ENCODE measurements around the gene GTF2A1L. TPM values are rescaled to one million over a fixed set of nuclear protein-coding genes. Genes with fewer than 3 reads are reported as not detected.

The GTF2A1L gene
- total RNA-seq, 4 donors from 2014 or later, result 11.8 to 39.5 (median 18.7) TPM

DNA sequence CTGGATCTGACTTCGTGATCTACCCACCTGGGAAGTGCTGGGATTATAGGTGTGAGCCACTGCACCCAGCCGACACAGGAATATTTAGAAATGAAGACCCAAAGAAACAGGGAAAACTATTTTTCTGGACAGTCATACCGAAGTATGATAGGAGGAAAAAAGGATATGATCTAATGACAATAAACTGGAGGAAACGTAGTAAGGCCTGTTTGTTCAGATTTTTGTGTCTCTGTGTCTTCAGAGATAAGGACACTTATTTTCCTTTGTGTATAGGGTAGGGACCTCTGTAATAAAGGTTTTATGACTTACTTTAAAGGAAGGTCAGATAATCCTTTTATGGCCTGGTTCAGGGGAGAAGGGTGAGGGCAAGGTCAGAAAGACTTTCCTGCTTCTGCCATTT, 55.9 kb downstream of the GTF2A1L start:
- Histone ChIP-seq H3K4me3 (no peak overlapping the region), H3K36me3 (no peaks in the 10 kb centered on the region), H3K4me1 (no peaks in the 10 kb centered on the region), H3K9me3 (peaks cover 0 to 7% (median 0%) of the 10 kb centered on the region in 4 donors), H3K27ac (replicated peaks in 1 of 4) (no peak overlapping the region), H3K27me3 (no peaks in the 10 kb centered on the region)
- TF ChIP-seq EP300 (IDR thresholded peaks at IDR 0.05) (no peak), POLR2A (IDR thresholded peaks at IDR 0.05; ENCODE audit: low read depth) (no peak), CTCF (IDR thresholded peaks at IDR 0.05) (no peak), POLR2AphosphoS5 (IDR thresholded peaks at IDR 0.05) (no peak)
- intact Hi-C loops (cut with DNase I), result no loop called here
- DNase-seq (ENCODE audit: extremely low spot score), result no peak
- 94% methylated on average over 4 of the region's 4 CpGs for WGBS

- 97% methylated on average over 2 of the region's 2 CpGs for WGBS
- Histone ChIP-seq H3K36me3 (no peaks in the 10 kb centered on the region), H3K9me3 (peaks cover 0 to 7% (median 0%) of the 10 kb centered on the region in 4 donors), H3K4me3 (no peak overlapping the region), H3K27ac (replicated peaks in 1 of 4) (no peak overlapping the region), H3K27me3 (no peaks in the 10 kb centered on the region), H3K4me1 (no peaks in the 10 kb centered on the region)
- TF ChIP-seq POLR2A (IDR thresholded peaks at IDR 0.05; ENCODE audit: low read depth), result no peak
- no peak for TF ChIP-seq POLR2AphosphoS5 (IDR thresholded peaks at IDR 0.05)
- intact Hi-C loops (cut with DNase I), result no loop called here
- no peak for DNase-seq (ENCODE audit: extremely low spot score)
These were observed 57.3 kb downstream of the GTF2A1L start for GRCh38 chr2:48674933-48675332.

DNA sequence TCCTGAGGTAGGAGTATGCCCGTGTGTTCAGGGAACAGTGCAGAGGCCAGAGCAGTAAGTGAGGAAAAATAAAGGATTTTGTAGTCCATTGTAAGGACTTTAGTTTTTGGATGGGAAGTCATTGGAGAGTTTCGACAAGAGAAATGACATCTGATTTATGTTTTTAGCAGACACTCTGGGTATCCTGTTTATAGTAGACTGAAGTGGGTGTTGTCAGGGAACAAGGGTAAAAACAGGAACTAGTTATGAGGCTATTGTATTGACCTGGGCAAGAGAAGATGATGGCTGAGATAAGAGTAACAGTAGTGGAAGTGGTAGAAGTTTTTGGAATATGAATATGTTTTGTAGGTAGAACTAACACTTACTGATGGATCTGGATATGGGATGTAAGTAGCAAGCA, 59.8 kb downstream of the GTF2A1L start:
- no peak for DNase-seq (ENCODE audit: extremely low spot score)
- Histone ChIP-seq H3K4me3 (no peak overlapping the region), H3K27me3 (no peaks in the 10 kb centered on the region), H3K9me3 (peaks cover 0 to 7% (median 0%) of the 10 kb centered on the region in 4 donors), H3K4me1 (no peaks in the 10 kb centered on the region), H3K27ac (replicated peaks in 1 of 4) (no peak overlapping the region), H3K36me3 (no peaks in the 10 kb centered on the region)
- TF ChIP-seq POLR2A (IDR thresholded peaks at IDR 0.05; ENCODE audit: low read depth) (no peak), POLR2AphosphoS5 (IDR thresholded peaks at IDR 0.05) (no peak), EP300 (IDR thresholded peaks at IDR 0.05) (no peak), CTCF (IDR thresholded peaks at IDR 0.05) (no peak)
- WGBS, result 80% methylated on average over 2 of the region's 2 CpGs
- intact Hi-C loops (cut with DNase I), result no loop called here

GRCh38 chr2:48685126-48685525, 67.5 kb downstream of the GTF2A1L start:
- TF ChIP-seq CTCF (IDR thresholded peaks at IDR 0.05) (no peak), POLR2AphosphoS5 (IDR thresholded peaks at IDR 0.05) (no peak), EP300 (IDR thresholded peaks at IDR 0.05) (no peak), POLR2A (IDR thresholded peaks at IDR 0.05; ENCODE audit: low read depth) (no peak)

GRCh38 chr2:48691935-48692691, 74.5 kb downstream of the GTF2A1L start:
- no peak for DNase-seq (ENCODE audit: extremely low spot score)
- 90% methylated on average over 3 of the region's 3 CpGs for WGBS
- H3K4me1 ChIP-seq, result peaks cover 0 to 32% (median 29%) of the 10 kb centered on the region in 4 donors
- TF ChIP-seq POLR2A (IDR thresholded peaks at IDR 0.05; ENCODE audit: low read depth) (no peak), EP300 (IDR thresholded peaks at IDR 0.05) (no peak), CTCF (IDR thresholded peaks at IDR 0.05) (no peak), POLR2AphosphoS5 (IDR thresholded peaks at IDR 0.05) (no peak)
- intact Hi-C loops (cut with DNase I), result no loop called here
- H3K9me3 ChIP-seq, result no peaks in the 10 kb centered on the region
- H3K4me3 ChIP-seq, result no peak overlapping the region
- no peaks in the 10 kb centered on the region for H3K27me3 ChIP-seq
- no peaks in the 10 kb centered on the region for H3K36me3 ChIP-seq
- peak overlapping the region in 3 of 4 donors; percentile 62 to 74 (median 68) for H3K27ac ChIP-seq (replicated peaks in 1 of 4)

More at GRCh38 chr2:48685126-48685525, 67.5 kb downstream of the GTF2A1L start:
- Histone ChIP-seq H3K9me3 (no peaks in the 10 kb centered on the region), H3K36me3 (no peaks in the 10 kb centered on the region), H3K27ac (replicated peaks in 1 of 4) (no peak overlapping the region), H3K4me1 (no peaks in the 10 kb centered on the region), H3K27me3 (no peaks in the 10 kb centered on the region), H3K4me3 (no peak overlapping the region)
- intact Hi-C loops (cut with DNase I), result no loop called here
- DNase-seq (ENCODE audit: extremely low spot score), result no peak
- WGBS, result 100% methylated on average over 1 of the region's 1 CpG

Measured in esophagus muscularis mucosa (tissue), 4 donors.